HepG2 (cell line): ENCODE data around the gene RPS14. TPM values are rescaled to one million over a fixed set of nuclear protein-coding genes. Genes with fewer than 3 reads are reported as not detected.

ENCODE experiments used
- ATAC-seq: fragments of 200-7000 bp; cut with Tn5 transposase; 3 replicates; pipeline ENCODE4 v1.9.1; 2020; ENCODE audit warnings: mild to moderate bottlenecking, moderate library complexity
- BruUV-seq: library from RNA; stranded (reverse); fragments of 400-500 nt; replicated peaks from 2 replicates; lab custom pipeline; 2021; lab: Mats Ljungman, UMichigan
- CTCF ChIA-PET: fragments of 300-600 bp; formaldehyde crosslinking; extraction: SDS; loops from one replicate; lab custom pipeline; 2021; ENCODE audit warnings: low total read pairs, inconsistent platforms, low intra/inter-chr PET ratio; lab: Yijun Ruan, JAX
- POLR2A ChIA-PET: fragments of 350-600 bp; sonication (Branson Sonifier 250); formaldehyde crosslinking; loops from one replicate; lab custom pipeline; 2020; ENCODE audit warnings: antibody characterized with exemption, inconsistent platforms; lab: Yijun Ruan, JAX
- DNase-seq: peaks from one replicate; pipeline ENCODE4 v3.0.0-alpha.2; 2015; ENCODE audit warnings: low spot score
- FAIRE-seq: peaks from 3 replicates; lab custom pipeline; 2011; peaks lifted over from hg19 to GRCh38; lab: Jason Lieb, UNC
- H2AFZ ChIP-seq: one replicate; pipeline ENCODE4 v1.6.1; 2011; ENCODE audit warnings: low read length, inconsistent platforms
- H3K27ac ChIP-seq: fragments of 300-600 bp; 3 replicates; pipeline ENCODE4 v1.8.0; 2011; ENCODE audit warnings: mixed run types, mild to moderate bottlenecking, mixed read lengths, low read length, inconsistent platforms; ENCODE audit not compliant: insufficient read depth; ENCODE audit errors: extremely low read length
- H3K27me3 ChIP-seq, 2 experiments: fragments of 200-600 bp in 1 of 2; 2 replicates in 1 of 2; 3 replicates in 1 of 2; pipeline versions ENCODE4 v1.6.0 to v1.8.0; 2011; ENCODE audit warnings: low read length in 2 of 2, mild to moderate bottlenecking in 2 of 2, moderate library complexity in 2 of 2, inconsistent platforms in 1 of 2; ENCODE audit not compliant: insufficient read depth in 2 of 2, control insufficient read depth in 1 of 2
- H3K36me3 ChIP-seq, 2 experiments: fragments of 200-600 bp in 1 of 2; replicated peaks in 1 of 2; 2 replicates in 1 of 2; 3 replicates in 1 of 2; pipeline versions ENCODE4 v1.5.1 to v1.8.0; 2011; ENCODE audit warnings: low read length in 2 of 2, inconsistent platforms in 1 of 2; ENCODE audit not compliant: insufficient read depth in 2 of 2, control insufficient read depth in 1 of 2
- H3K4me1 ChIP-seq: 2 replicates; pipeline ENCODE4 v1.5.1; 2012; ENCODE audit warnings: low read length, inconsistent platforms; ENCODE audit not compliant: insufficient read depth
- H3K4me2 ChIP-seq: 2 replicates; pipeline ENCODE4 v1.6.0; 2011; ENCODE audit warnings: low read depth, low read length, inconsistent platforms
- H3K4me3 ChIP-seq, 3 experiments: fragments of 200-600 bp in 1 of 3; sonication (generic), shearing (Covaris generic) in 1 of 3; replicated peaks in 1 of 3; 2 replicates each; pipeline ENCODE4 v1.5.1; 2011 to 2016; ENCODE audit warnings: low read length in 3 of 3, inconsistent platforms in 2 of 3, low read depth in 2 of 3, mild to moderate bottlenecking in 2 of 3, control low read depth in 1 of 3, mixed read lengths in 1 of 3; ENCODE audit not compliant: insufficient read depth in 1 of 3
- H3K79me2 ChIP-seq: one replicate; pipeline ENCODE4 v1.6.1; 2011; ENCODE audit warnings: low read length, inconsistent platforms; ENCODE audit not compliant: insufficient read depth
- H3K9ac ChIP-seq: 2 replicates; pipeline ENCODE4 v1.6.0; 2011; ENCODE audit warnings: mild to moderate bottlenecking, low read depth, low read length, inconsistent platforms; ENCODE audit not compliant: insufficient read depth
- H3K9me3 ChIP-seq: 2 replicates; pipeline ENCODE4 v1.5.1; 2012; ENCODE audit warnings: mild to moderate bottlenecking, low read length
- H4K20me1 ChIP-seq: 2 replicates; pipeline ENCODE4 v1.6.0; 2011; ENCODE audit warnings: inconsistent platforms, mild to moderate bottlenecking, low read length, moderate library complexity; ENCODE audit not compliant: insufficient read depth
- GABPA ChIP-seq, 2 experiments: IDR thresholded peaks; 2 replicates each; pipeline ENCODE4 v1.6.1; 2011 to 2016; ENCODE audit warnings: low read depth in 2 of 2, low read length in 1 of 2, missing biosample characterization in 1 of 2, missing genetic modification characterization in 1 of 2
- KAT2B ChIP-seq: fragments of 150-350 bp; IDR thresholded peaks from 2 replicates; pipeline ENCODE4 v1.6.1; 2014; ENCODE audit warnings: low read depth, low read length, borderline replicate concordance
- ONECUT2 ChIP-seq: sonication (generic); formaldehyde crosslinking; IDR thresholded peaks from 2 replicates; pipeline ENCODE4 v1.4.0; 2020; ENCODE audit warnings: missing genetic modification reagents
- RBFOX2 ChIP-seq: fragments of 200-400 bp; formaldehyde crosslinking; IDR thresholded peaks from 2 replicates; pipeline ENCODE4 v1.6.1; 2017; ENCODE audit warnings: low read depth, mild to moderate bottlenecking, low read length
- ZNF543 ChIP-seq: sonication (generic); formaldehyde crosslinking; IDR thresholded peaks from 2 replicates; pipeline ENCODE4 v1.4.0; 2020; ENCODE audit warnings: mild to moderate bottlenecking, missing genetic modification reagents
- WGBS: methylation state at CpG from one replicate; pipeline ENCODE4 v1.1.6; 2017; ENCODE audit warnings: low lambda C conversion rate; 5-methylcytosine and 5-hydroxymethylcytosine counted together
- in situ Hi-C: cut with HindIII; loops from 2 replicates; pipeline ENCODE4 v1.10.0; 2017; ENCODE audit warnings: low pct_unique_long_range_greater_than_20kb; ENCODE audit not compliant: extremely low pct_ligation_motif_present
- intact Hi-C: fragments of 100-400 bp; cut with micrococcal nuclease; formaldehyde crosslinking; loops from one replicate; pipeline ENCODE4 v1.10.0; 2022; ENCODE audit not compliant: unreplicated experiment
- polyA plus RNA-seq, 8 experiments: library from polyadenylated mRNA; depleted of rRNA in 3 of 8; stranded (reverse) in 7 of 8; unstranded in 1 of 8; fragments of >200 nt; fragmentation: Illumina TruSeq in 4 of 8; extraction: Trizol in 4 of 8; gene quantifications; 2 replicates each; pipeline versions ENCODE4 v1.2.1 to v1.2.3, GENCODE V29; 2011 to 2016; ENCODE audit warnings: low read depth in 4 of 8, missing spikeins in 1 of 8, mixed read lengths in 1 of 8; ENCODE audit not compliant: insufficient read depth in 1 of 8
- total RNA-seq, 5 experiments: library from RNA; depleted of rRNA; stranded (reverse); fragments of >200 nt; fragmentation: Illumina TruSeq; extraction: Trizol; gene quantifications; 2 replicates each; pipeline ENCODE4 v1.2.3, GENCODE V29; 2016; ENCODE audit warnings: low read depth in 1 of 5

The RPS14 gene
- total and polyA plus RNA-seq, 2 of the 13 experiments (the other 11 are each of a cell fraction or from before 2014, with no cell fraction given) = 2,116 to 3,295 TPM

DNA sequence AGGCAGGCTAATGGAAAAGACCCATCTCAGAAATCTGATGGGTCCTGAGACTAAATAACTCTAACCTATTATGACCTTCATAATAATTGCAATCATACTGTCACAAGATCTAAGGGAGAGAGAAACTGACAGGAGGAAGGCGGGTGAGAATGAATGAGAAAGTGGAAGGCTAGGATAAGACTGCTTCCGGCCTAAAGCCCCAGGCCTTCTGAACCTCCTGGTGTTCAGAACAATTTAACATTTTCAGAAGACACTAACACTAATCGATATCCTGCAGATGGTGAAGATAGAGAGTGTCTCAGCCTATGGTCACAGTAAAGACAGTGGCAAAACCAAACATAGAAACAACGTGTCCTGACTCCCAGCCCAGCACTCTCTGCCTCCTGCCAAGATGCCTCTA, 1.2 kb downstream of the RPS14 start:
- intact Hi-C loops (no loop called here), in situ Hi-C loops (loop anchor here (10.0 kb wide), 1 partner anchor 154 kb away; no protein-coding TSS in a partner anchor)
- Histone ChIP-seq H3K4me2 (peak overlapping the region; percentile 89), H2AFZ (no peak overlapping the region), H3K9me3 (no peaks in the 10 kb centered on the region), H3K9ac (peak overlapping the region; percentile 99), H4K20me1 (peaks cover 55% of the 10 kb centered on the region), H3K79me2 (peaks cover 35% of the 10 kb centered on the region), H3K4me3 (peak overlapping the region; percentile 86 to 93 (median 90)), H3K27me3 (no peaks in the 10 kb centered on the region; a peak in 1 of 5 replicates), H3K4me1 (peaks cover 33% of the 10 kb centered on the region), H3K27ac (peak overlapping the region; percentile 95), H3K36me3 (peaks cover 19 to 44% of the 10 kb centered on the region in 2 experiments)
- no peak for FAIRE-seq
- ChIA-PET CTCF (no interaction called here), POLR2A (no interaction called here)
- TF ChIP-seq RBFOX2 (0 out of 2 replicates have a peak, but pooled peaks have one; percentile 10), KAT2B (no peak), ONECUT2 (CRISPR knock-in tag) (0 out of 2 replicates have a peak, but pooled peaks have one; percentile 49), GABPA (IDR thresholded peaks at IDR 0.05; ENCODE audit: low read depth, low read length) (no peak), GABPA (CRISPR knock-in tag; IDR thresholded peaks at IDR 0.05; ENCODE audit: low read depth) (peak; percentile 6; the same call in 1 of the 2 replicates)
- WGBS = 16% methylated on average over 4 of the region's 4 CpGs
- ATAC-seq = no peak
- DNase-seq = no peak
- BruUV-seq = no TSS peak

DNA sequence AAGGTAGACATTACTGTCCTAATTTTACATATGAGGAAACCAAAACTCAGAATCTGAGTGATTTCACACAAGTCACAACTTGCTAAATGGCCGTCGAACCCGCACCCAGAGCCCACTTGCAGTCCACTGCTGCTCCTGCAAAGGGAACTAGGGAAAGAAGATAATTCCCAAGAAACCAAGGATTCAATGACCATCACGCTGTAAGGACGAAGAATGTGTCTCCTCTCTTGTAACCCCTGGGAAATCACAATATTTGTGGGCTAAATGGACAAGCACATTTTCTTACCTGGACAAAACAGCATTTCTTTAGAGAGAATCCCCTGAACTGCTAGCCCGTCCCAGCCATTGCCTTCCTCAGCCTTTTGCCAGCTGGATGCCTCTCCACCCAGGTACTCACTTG, 2.4 kb downstream of the RPS14 start:
- Histone ChIP-seq H3K36me3 (peaks cover 19 to 45% of the 10 kb centered on the region in 2 experiments), H3K9me3 (no peaks in the 10 kb centered on the region), H3K9ac (peak overlapping the region; percentile 99; the same call in 1 of the 2 replicates), H3K4me2 (peak overlapping the region; percentile 89), H3K27me3 (no peaks in the 10 kb centered on the region; a peak in 1 of 5 replicates), H3K4me1 (peaks cover 33% of the 10 kb centered on the region), H3K4me3 (no peak overlapping the region; a peak in 1 of 6 replicates), H3K79me2 (peaks cover 35% of the 10 kb centered on the region), H3K27ac (no peak overlapping the region), H2AFZ (no peak overlapping the region), H4K20me1 (peaks cover 56% of the 10 kb centered on the region)
- FAIRE-seq (no peak), ATAC-seq (no peak), DNase-seq (no peak)
- TF ChIP-seq ZNF543 (CRISPR knock-in tag) (no peak), RBFOX2 (peak; percentile 50)
- intact Hi-C loops (no loop called here), in situ Hi-C loops (loop anchor here (10.0 kb wide), 1 partner anchor 152 kb away; no protein-coding TSS in a partner anchor)
- BruUV-seq = no TSS peak
- ChIA-PET POLR2A (no interaction called here), CTCF (no interaction called here)
- WGBS = 95% methylated on average over 6 of the region's 6 CpGs
